Effector memory CD4-positive, alpha-beta T cell (primary cell): Measurements from ENCODE around the gene ZNF496.

Source experiments
- DNase-seq, 3 donors: peaks; one replicate each; pipeline ENCODE4 v3.0.0-alpha.2; 2020
- H3K27ac ChIP-seq: 2 replicates; pipeline ENCODE4 v1.7.0; 2013; ENCODE audit warnings: mild to moderate bottlenecking, low read length, moderate library complexity; ENCODE audit not compliant: insufficient read depth, poor library complexity, severe bottlenecking
- H3K27me3 ChIP-seq: replicated peaks from 2 replicates; pipeline ENCODE4 v1.7.0; 2013; ENCODE audit warnings: mild to moderate bottlenecking, low read length; ENCODE audit not compliant: insufficient read depth, control insufficient read depth, poor library complexity, severe bottlenecking
- H3K36me3 ChIP-seq: 2 replicates; pipeline ENCODE4 v1.7.0; 2013; ENCODE audit warnings: mild to moderate bottlenecking, low read length, moderate library complexity; ENCODE audit not compliant: control insufficient read depth, insufficient read depth
- H3K4me1 ChIP-seq: 2 replicates; pipeline ENCODE4 v1.7.0; 2013; ENCODE audit warnings: low read length, mild to moderate bottlenecking; ENCODE audit not compliant: control insufficient read depth, insufficient read depth, poor library complexity, severe bottlenecking
- H3K4me3 ChIP-seq: 2 replicates; pipeline ENCODE4 v1.7.0; 2013; ENCODE audit warnings: low read length, low read depth, mild to moderate bottlenecking; ENCODE audit not compliant: insufficient read depth, poor library complexity, severe bottlenecking
- H3K9me3 ChIP-seq: 2 replicates; pipeline ENCODE4 v1.7.0; 2013; ENCODE audit warnings: mild to moderate bottlenecking, low read length, moderate library complexity; ENCODE audit not compliant: control insufficient read depth

Gene ZNF496

GRCh38 chr1:247316590-247317197, 15.0 kb downstream of the ZNF496 start:
- no peak for DNase-seq
- H3K36me3 ChIP-seq: no peaks in the 10 kb centered on the region
- no peaks in the 10 kb centered on the region for H3K27me3 ChIP-seq
- H3K9me3 ChIP-seq: no peaks in the 10 kb centered on the region
- H3K27ac ChIP-seq: no peak overlapping the region
- H3K4me1 ChIP-seq: no peaks in the 10 kb centered on the region
- H3K4me3 ChIP-seq: no peak overlapping the region

DNA sequence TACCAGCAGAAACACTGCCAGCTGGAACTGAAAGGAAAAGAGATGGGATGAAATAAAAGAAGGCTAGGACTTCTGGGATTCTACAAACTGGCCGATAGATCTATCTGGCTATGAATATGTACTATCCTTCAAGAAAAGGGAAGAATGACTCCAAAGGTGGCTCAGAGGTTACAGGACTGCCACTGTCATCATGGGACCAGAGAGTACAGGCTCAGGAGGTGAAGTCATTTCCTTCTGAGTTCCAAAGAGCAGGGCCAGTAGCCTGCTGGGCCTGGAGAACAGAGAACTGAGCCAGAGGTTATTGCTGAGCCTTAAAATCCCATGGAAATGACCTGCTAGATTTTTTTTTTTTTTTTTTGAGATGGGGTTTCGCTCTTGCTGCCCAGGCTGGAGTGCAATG, 27.6 kb downstream of the ZNF496 start:
- H3K36me3 ChIP-seq: peaks cover 14% of the 10 kb centered on the region
- no peaks in the 10 kb centered on the region for H3K4me1 ChIP-seq
- H3K9me3 ChIP-seq: no peaks in the 10 kb centered on the region
- H3K27me3 ChIP-seq: no peaks in the 10 kb centered on the region
- no peak overlapping the region for H3K4me3 ChIP-seq
- DNase-seq: no peak
- no peak overlapping the region for H3K27ac ChIP-seq

GRCh38 chr1:247303216-247303615, 28.5 kb downstream of the ZNF496 start:
- no peaks in the 10 kb centered on the region for H3K9me3 ChIP-seq
- H3K4me1 ChIP-seq: no peaks in the 10 kb centered on the region
- H3K36me3 ChIP-seq: peaks cover 9% of the 10 kb centered on the region
- no peak overlapping the region for H3K4me3 ChIP-seq
- no peaks in the 10 kb centered on the region for H3K27me3 ChIP-seq
- no peak for DNase-seq
- no peak overlapping the region for H3K27ac ChIP-seq

DNA sequence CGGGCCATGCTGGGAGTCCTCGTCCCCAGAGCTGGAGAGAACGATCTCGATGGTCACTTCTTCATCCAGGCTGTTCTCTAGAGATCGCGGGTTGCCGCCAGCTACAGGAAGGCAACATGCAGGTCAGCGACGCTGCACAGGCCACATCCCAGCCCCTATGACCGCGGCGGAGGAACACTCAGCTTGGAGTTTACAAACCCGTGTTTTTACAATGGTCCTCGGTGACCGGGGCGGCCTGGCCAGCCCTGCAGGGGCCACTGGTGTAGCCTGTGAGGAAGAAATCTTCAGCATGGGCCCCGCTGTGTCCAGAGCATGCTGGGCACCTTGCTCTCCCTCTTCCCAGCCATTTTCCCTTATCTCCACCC, 30.5 kb downstream of the ZNF496 start:
- Histone ChIP-seq H3K27me3 (no peaks in the 10 kb centered on the region), H3K4me1 (no peaks in the 10 kb centered on the region), H3K36me3 (no peaks in the 10 kb centered on the region), H3K9me3 (no peaks in the 10 kb centered on the region), H3K27ac (no peak overlapping the region), H3K4me3 (no peak overlapping the region)
- DNase-seq: no peak

GRCh38 chr1:247300491-247301175, 31.0 kb downstream of the ZNF496 start:
- H3K9me3 ChIP-seq: no peaks in the 10 kb centered on the region
- H3K4me1 ChIP-seq: no peaks in the 10 kb centered on the region
- H3K27me3 ChIP-seq: no peaks in the 10 kb centered on the region
- no peak overlapping the region for H3K4me3 ChIP-seq
- H3K36me3 ChIP-seq: no peaks in the 10 kb centered on the region
- DNase-seq: no peak
- H3K27ac ChIP-seq: no peak overlapping the region

DNA sequence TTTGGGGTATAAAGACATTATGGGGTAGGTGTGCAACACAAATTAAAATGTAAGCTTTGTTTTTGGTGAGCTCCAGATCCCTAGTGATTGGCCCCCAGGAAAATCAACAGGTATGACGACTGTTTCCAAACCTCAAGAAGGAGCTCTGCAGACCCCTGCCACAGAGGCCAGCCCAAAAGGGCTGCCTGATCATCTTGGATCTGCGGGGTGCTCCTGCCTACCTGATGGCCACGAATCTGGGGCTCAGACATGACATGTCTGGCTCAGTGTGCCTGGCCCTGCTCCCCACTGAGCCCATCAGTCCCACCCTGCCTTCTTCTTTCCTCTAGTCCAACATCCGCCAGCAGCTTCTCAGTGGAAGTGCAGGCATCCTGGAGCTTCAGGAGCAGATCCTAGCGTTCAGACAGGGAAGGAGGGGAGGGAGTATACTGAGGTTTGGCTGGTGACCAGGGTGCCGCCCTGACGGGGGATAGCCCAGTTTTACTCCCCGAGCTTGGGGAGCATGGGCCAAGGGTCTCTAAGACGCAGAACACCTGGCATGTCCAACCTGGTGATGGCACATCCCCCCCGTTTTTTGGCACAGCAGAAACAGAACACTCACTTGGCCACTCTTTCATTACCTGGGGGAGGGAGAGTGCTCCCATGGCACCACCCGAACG, 31.8 kb downstream of the ZNF496 start:
- Histone ChIP-seq H3K9me3 (no peaks in the 10 kb centered on the region), H3K27ac (no peak overlapping the region), H3K36me3 (no peaks in the 10 kb centered on the region), H3K4me3 (no peak overlapping the region), H3K4me1 (no peaks in the 10 kb centered on the region), H3K27me3 (no peaks in the 10 kb centered on the region)
- no peak for DNase-seq

- no peaks in the 10 kb centered on the region for H3K27me3 ChIP-seq
- no peak overlapping the region for H3K27ac ChIP-seq
- DNase-seq: no peak
- H3K4me3 ChIP-seq: no peak overlapping the region
- H3K4me1 ChIP-seq: no peaks in the 10 kb centered on the region
- H3K36me3 ChIP-seq: no peaks in the 10 kb centered on the region
- H3K9me3 ChIP-seq: no peaks in the 10 kb centered on the region
These were observed 33.0 kb downstream of the ZNF496 start for GRCh38 chr1:247298701-247299100.

DNA sequence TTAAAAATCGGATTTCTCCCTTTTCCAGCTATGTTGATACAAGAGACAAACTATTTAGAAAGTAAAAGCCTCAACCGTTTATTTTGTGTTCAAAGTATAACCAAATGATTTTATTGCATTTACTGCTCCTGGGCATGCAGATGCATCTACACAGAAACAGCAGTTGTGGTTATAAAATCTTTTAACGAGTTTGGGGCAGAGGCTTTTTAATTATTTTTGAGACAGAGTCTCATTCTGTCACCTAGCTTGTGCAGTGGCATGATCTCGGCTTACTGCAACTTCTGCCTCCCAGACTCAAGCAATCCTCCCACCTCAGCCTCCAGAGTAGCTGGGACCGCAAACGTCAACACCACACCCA, 33.6 kb downstream of the ZNF496 start:
- no peaks in the 10 kb centered on the region for H3K36me3 ChIP-seq

GRCh38 chr1:247297263-247298123, 34.2 kb downstream of the ZNF496 start:
- no peak for DNase-seq
- Histone ChIP-seq H3K27ac (no peak overlapping the region), H3K9me3 (no peaks in the 10 kb centered on the region), H3K27me3 (no peaks in the 10 kb centered on the region), H3K36me3 (no peaks in the 10 kb centered on the region), H3K4me3 (no peak overlapping the region), H3K4me1 (no peaks in the 10 kb centered on the region)

More for the DNA sequence above, 33.6 kb downstream of the ZNF496 start:
- Histone ChIP-seq H3K27me3 (no peaks in the 10 kb centered on the region), H3K27ac (no peak overlapping the region), H3K4me1 (no peaks in the 10 kb centered on the region), H3K4me3 (no peak overlapping the region), H3K9me3 (no peaks in the 10 kb centered on the region)
- DNase-seq: no peak
